Measurements from ENCODE around the gene C16orf96.

The C16orf96 gene

GRCh38 chr16:4539716-4540284, 16.3 kb upstream of the C16orf96 start:
- no peak overlapping the region for H2AFZ ChIP-seq (ENCODE audit: low read depth, low read length, severe bottlenecking)
- no peaks in the 10 kb centered on the region for H4K20me1 ChIP-seq (ENCODE audit: low read depth, low read length)
- no peaks in the 10 kb centered on the region for H3K79me2 ChIP-seq (ENCODE audit: insufficient read depth, low read length)
- H3K9me3 ChIP-seq (ENCODE audit: insufficient read depth, low read length) = 0 out of 2 replicates have a peak, but pooled peaks cover 6% of the 10 kb centered on the region
- TF ChIP-seq CTCF (IDR thresholded peaks at IDR 0.05; ENCODE audit: insufficient read depth, low read length, poor library complexity, severe bottlenecking) (no peak), EZH2phosphoT487 (conservative IDR thresholded peaks at IDR 0.05; ENCODE audit: low read length) (no peak)
- H3K4me3 ChIP-seq (ENCODE audit: insufficient read depth, low read length, poor library complexity, severe bottlenecking) = no peak overlapping the region
- H3K27ac ChIP-seq (ENCODE audit: low read depth, low read length) = no peak overlapping the region
- no peak overlapping the region for H3K4me2 ChIP-seq (ENCODE audit: low read depth, low read length, poor library complexity, severe bottlenecking)
- H3K9me2 ChIP-seq (replicated peaks; ENCODE audit: insufficient read depth, low read length) = no peaks in the 10 kb centered on the region
- no peak overlapping the region for H3K9ac ChIP-seq (ENCODE audit: low read length)
- H3F3A ChIP-seq (ENCODE audit: insufficient read depth) = no peaks in the 10 kb centered on the region
- H3K36me3 ChIP-seq (ENCODE audit: low read length) = no peaks in the 10 kb centered on the region
- no peaks in the 10 kb centered on the region for H3K27me3 ChIP-seq (ENCODE audit: low read length)

- no peak overlapping the region for H3K4me3 ChIP-seq (ENCODE audit: insufficient read depth, low read length, poor library complexity, severe bottlenecking)
- H3K79me2 ChIP-seq (ENCODE audit: insufficient read depth, low read length) = no peaks in the 10 kb centered on the region
- TF ChIP-seq CTCF (IDR thresholded peaks at IDR 0.05; ENCODE audit: insufficient read depth, low read length, poor library complexity, severe bottlenecking) = no peak
- no peak for TF ChIP-seq EZH2phosphoT487 (conservative IDR thresholded peaks at IDR 0.05; ENCODE audit: low read length)
- no peaks in the 10 kb centered on the region for H3F3A ChIP-seq (ENCODE audit: insufficient read depth)
- no peak overlapping the region for H3K4me2 ChIP-seq (ENCODE audit: low read depth, low read length, poor library complexity, severe bottlenecking)
- no peaks in the 10 kb centered on the region for H4K20me1 ChIP-seq (ENCODE audit: low read depth, low read length)
- no peak overlapping the region for H3K27ac ChIP-seq (ENCODE audit: low read depth, low read length)
- no peak overlapping the region for H3K9ac ChIP-seq (ENCODE audit: low read length)
- no peaks in the 10 kb centered on the region for H3K27me3 ChIP-seq (ENCODE audit: low read length)
- no peaks in the 10 kb centered on the region for H3K36me3 ChIP-seq (ENCODE audit: low read length)
- H3K9me2 ChIP-seq (replicated peaks; ENCODE audit: insufficient read depth, low read length) = no peaks in the 10 kb centered on the region
- 0 out of 2 replicates have a peak, but pooled peaks cover 6% of the 10 kb centered on the region for H3K9me3 ChIP-seq (ENCODE audit: insufficient read depth, low read length)
- no peak overlapping the region for H2AFZ ChIP-seq (ENCODE audit: low read depth, low read length, severe bottlenecking)
These were observed 11.7 kb upstream of the C16orf96 start for GRCh38 chr16:4544473-4544872.

- H3K9ac ChIP-seq (ENCODE audit: low read length) = no peak overlapping the region
- H2AFZ ChIP-seq (ENCODE audit: low read depth, low read length, severe bottlenecking) = no peak overlapping the region
- TF ChIP-seq CTCF (IDR thresholded peaks at IDR 0.05; ENCODE audit: insufficient read depth, low read length, poor library complexity, severe bottlenecking) (no peak), EZH2phosphoT487 (conservative IDR thresholded peaks at IDR 0.05; ENCODE audit: low read length) (no peak)
- H3K9me3 ChIP-seq (ENCODE audit: insufficient read depth, low read length) = no peaks in the 10 kb centered on the region
- H4K20me1 ChIP-seq (ENCODE audit: low read depth, low read length) = no peaks in the 10 kb centered on the region
- H3K36me3 ChIP-seq (ENCODE audit: low read length) = no peaks in the 10 kb centered on the region
- H3K4me3 ChIP-seq (ENCODE audit: insufficient read depth, low read length, poor library complexity, severe bottlenecking) = no peak overlapping the region
- no peaks in the 10 kb centered on the region for H3F3A ChIP-seq (ENCODE audit: insufficient read depth)
- no peak overlapping the region for H3K4me2 ChIP-seq (ENCODE audit: low read depth, low read length, poor library complexity, severe bottlenecking)
- no peaks in the 10 kb centered on the region for H3K9me2 ChIP-seq (replicated peaks; ENCODE audit: insufficient read depth, low read length)
- H3K79me2 ChIP-seq (ENCODE audit: insufficient read depth, low read length) = no peaks in the 10 kb centered on the region
- no peaks in the 10 kb centered on the region for H3K27me3 ChIP-seq (ENCODE audit: low read length)
- no peak overlapping the region for H3K27ac ChIP-seq (ENCODE audit: low read depth, low read length)
These were observed 8.0 kb upstream of the C16orf96 start for GRCh38 chr16:4548124-4548523.

Measured in SU-DHL-6 (cell line).